Left lung (tissue), 10 donors: ENCODE results near the gene EXD3. TPM values are rescaled to one million over a fixed set of nuclear protein-coding genes. Genes with fewer than 3 reads are reported as not detected.
"Not testable (repeated sequence)": the region's sequence is repeated elsewhere in the genome, so short reads cannot be mapped to it uniquely, and the experiment has no call there.

Experiments
- ATAC-seq: fragments of 200-7000 bp; cut with Tn5 transposase; one replicate; pipeline ENCODE4 v1.9.1; 2020; ENCODE audit warnings: moderate library complexity
- DNase-seq, 4 donors: peaks; one replicate each; pipeline ENCODE4 v3.0.0-alpha.2; 2013 to 2020
- H3K27ac ChIP-seq, 2 donors: fragments of 200-600 bp; sonication (generic) in 1 of 2; one replicate each; pipeline versions ENCODE4 v1.5.0 to v1.8.0; 2020 to 2021
- H3K27me3 ChIP-seq, 2 donors: fragments of 200-600 bp; sonication (generic) in 1 of 2; one replicate each; pipeline versions ENCODE4 v1.5.0 to v1.8.0; 2020 to 2021
- H3K36me3 ChIP-seq, 2 donors: fragments of 200-600 bp; sonication (generic) in 1 of 2; one replicate each; pipeline versions ENCODE4 v1.5.0 to v1.8.0; 2020 to 2021
- H3K4me1 ChIP-seq, 2 donors: fragments of 200-600 bp; one replicate each; pipeline ENCODE4 v1.8.0; 2021
- H3K4me3 ChIP-seq, 2 donors: fragments of 200-600 bp; sonication (generic) in 1 of 2; one replicate each; pipeline versions ENCODE4 v1.5.0 to v1.8.0; 2020 to 2021; ENCODE audit warnings: mild to moderate bottlenecking in 1 of 2
- H3K9me3 ChIP-seq, 2 donors: fragments of 200-600 bp; sonication (generic) in 1 of 2; one replicate each; pipeline versions ENCODE4 v1.5.0 to v1.8.0; 2020 to 2021
- intact Hi-C, 2 donors: fragments of 100-400 bp; cut with DNase I; formaldehyde crosslinking; loops; one replicate each; pipeline versions ENCODE4 v1.11.2 to v1.14.2; 2022
- polyA plus RNA-seq, 6 donors: library from polyadenylated mRNA; unstranded; fragments of 120-200 nt; gene quantifications; one replicate each; pipeline ENCODE4 v1.2.1, GENCODE V29; 2013; ENCODE audit not compliant: insufficient read length in 6 of 6
- total RNA-seq, 2 donors: library from RNA; stranded (reverse); fragmentation: NEBNext Ultra II Directional; extraction: Animal tissue kit (Norgen Biotek cat#: 25700); gene quantifications; one replicate each; pipeline ENCODE4 v1.2.1, GENCODE V29; 2021
- TF ChIP-seq, protein P1 (sequence below), 2 donors: fragments of 200-600 bp; sonication (generic) in 1 of 2; IDR thresholded peaks; one replicate each; pipeline versions ENCODE4 v1.5.0 to v1.8.0; 2021; ENCODE audit warnings: antibody characterized with exemption in 2 of 2
- donor health status: DM: no; HTN: yes; CAD: no.
- donor health status: DM: no; HTN: no; CAD: no.

Gene EXD3
- total and polyA plus RNA-seq, 8 donors = 13.2 to 21.8 (median 16.6) TPM

DNA sequence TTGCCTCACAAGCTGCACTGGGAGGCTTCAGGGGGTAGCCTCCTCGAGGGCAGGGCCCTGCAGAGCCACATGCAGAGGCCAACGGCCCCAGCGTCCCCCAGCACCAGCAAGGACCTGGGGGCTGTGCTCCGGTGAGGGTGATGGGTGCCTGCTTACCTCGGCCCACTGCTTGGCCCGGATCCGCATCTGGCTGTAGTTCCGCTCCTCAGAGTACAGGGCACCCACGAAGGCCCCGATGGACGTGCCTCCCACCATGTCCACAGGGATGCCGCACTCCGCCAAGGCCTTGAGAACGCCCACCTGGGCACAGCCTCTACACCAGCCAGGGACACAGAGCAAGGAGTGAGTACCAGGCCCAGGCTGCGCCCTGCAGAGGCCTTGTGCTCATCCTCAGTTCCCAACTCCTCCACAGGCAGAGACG lies 44.2 kb upstream of the EXD3 start:
- TF ChIP-seq, protein P1, sequence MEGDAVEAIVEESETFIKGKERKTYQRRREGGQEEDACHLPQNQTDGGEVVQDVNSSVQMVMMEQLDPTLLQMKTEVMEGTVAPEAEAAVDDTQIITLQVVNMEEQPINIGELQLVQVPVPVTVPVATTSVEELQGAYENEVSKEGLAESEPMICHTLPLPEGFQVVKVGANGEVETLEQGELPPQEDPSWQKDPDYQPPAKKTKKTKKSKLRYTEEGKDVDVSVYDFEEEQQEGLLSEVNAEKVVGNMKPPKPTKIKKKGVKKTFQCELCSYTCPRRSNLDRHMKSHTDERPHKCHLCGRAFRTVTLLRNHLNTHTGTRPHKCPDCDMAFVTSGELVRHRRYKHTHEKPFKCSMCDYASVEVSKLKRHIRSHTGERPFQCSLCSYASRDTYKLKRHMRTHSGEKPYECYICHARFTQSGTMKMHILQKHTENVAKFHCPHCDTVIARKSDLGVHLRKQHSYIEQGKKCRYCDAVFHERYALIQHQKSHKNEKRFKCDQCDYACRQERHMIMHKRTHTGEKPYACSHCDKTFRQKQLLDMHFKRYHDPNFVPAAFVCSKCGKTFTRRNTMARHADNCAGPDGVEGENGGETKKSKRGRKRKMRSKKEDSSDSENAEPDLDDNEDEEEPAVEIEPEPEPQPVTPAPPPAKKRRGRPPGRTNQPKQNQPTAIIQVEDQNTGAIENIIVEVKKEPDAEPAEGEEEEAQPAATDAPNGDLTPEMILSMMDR (IDR thresholded peaks at IDR 0.05) = no peak
- Histone ChIP-seq H3K4me3 (no peak overlapping the region), H3K27me3 (peaks cover 0 to 8% of the 10 kb centered on the region in 2 donors), H3K4me1 (no peaks in the 10 kb centered on the region), H3K36me3 (no peaks in the 10 kb centered on the region), H3K27ac (no peak overlapping the region), H3K9me3 (no peaks in the 10 kb centered on the region)
- intact Hi-C loops = no loop called here
- DNase-seq (peak in 2 of 4 donors; percentile 20 to 64), ATAC-seq (no peak)

DNA sequence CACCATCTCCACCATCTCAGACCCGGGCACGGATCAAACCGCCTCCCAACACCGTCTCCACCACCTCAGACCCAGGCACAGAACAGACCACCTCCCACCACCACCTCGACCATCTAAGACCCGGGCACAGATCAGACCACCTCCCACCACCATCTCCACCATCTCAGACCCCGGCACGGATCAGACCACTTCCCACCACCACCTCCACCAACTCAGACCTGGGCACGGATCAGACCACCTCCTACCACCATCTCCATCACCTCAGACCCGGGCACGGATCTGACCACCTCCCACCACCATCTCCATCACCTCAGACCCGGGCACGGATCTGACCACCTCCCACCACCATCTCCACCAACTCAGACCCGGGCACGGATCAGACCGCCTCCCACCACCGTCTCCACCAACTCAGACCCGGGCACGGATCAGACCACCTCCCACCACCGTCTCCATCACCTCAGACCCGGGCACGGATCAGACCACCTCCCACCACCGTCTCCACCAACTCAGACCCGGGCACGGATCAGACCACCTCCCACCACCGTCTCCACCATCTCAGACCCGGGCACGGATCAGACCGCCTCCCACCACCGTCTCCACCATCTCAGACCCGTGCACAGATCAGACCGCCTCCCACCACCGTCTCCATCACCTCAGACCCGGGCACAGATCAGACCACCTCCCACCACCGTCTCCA lies 43.6 kb upstream of the EXD3 start:
- ATAC-seq, H3K27ac ChIP-seq, H3K4me3 ChIP-seq, H3K9me3 ChIP-seq, H3K4me1 ChIP-seq, H3K36me3 ChIP-seq, intact Hi-C loops: not testable (repeated sequence)
- peaks cover 0 to 15% of the 10 kb centered on the region in 2 donors for H3K27me3 ChIP-seq
- DNase-seq = peak in 1 of 4 donors; percentile 45

DNA sequence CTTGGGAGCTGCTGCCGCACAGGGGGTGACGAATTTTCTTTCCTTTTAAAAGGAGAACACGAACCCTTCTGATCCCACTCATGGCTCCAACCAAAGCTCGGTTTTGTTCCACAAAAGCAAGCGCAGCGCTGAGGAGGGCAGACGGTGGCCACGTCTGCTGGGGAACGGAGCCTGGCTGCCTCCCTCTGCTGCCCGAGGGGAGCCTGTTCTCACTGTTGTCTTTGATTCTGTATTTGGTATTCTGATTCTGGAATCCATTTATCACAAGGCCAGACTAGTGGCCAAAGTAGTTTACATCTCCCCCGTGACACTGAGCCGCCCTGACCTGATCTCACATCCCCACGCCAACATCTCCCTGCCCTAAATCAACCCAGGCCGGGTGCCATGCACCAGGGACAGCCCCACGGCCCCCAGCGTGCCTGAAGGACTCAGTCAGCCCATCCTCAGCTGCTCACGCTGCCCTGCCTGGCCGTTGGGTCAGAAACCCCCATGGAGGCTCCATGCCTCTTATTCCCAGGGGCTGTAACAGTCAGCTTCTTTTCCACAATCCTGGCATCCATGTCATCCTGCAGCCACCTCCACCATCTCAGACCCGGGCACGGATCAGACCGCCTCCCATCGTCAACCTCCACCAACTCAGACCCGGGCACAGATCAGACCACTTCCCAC lies 42.9 kb upstream of the EXD3 start:
- no peak overlapping the region for H3K27ac ChIP-seq
- TF ChIP-seq, protein P1 (IDR thresholded peaks at IDR 0.05) = no peak
- H3K4me1 ChIP-seq = peaks cover 0 to 7% of the 10 kb centered on the region in 2 donors
- peak in 2 of 4 donors; percentile 16 to 60 for DNase-seq
- H3K27me3 ChIP-seq = peaks cover 0 to 17% of the 10 kb centered on the region in 2 donors
- H3K9me3 ChIP-seq = no peaks in the 10 kb centered on the region
- H3K36me3 ChIP-seq = no peaks in the 10 kb centered on the region
- ATAC-seq = no peak
- intact Hi-C loops = no loop called here
- no peak overlapping the region for H3K4me3 ChIP-seq

DNA sequence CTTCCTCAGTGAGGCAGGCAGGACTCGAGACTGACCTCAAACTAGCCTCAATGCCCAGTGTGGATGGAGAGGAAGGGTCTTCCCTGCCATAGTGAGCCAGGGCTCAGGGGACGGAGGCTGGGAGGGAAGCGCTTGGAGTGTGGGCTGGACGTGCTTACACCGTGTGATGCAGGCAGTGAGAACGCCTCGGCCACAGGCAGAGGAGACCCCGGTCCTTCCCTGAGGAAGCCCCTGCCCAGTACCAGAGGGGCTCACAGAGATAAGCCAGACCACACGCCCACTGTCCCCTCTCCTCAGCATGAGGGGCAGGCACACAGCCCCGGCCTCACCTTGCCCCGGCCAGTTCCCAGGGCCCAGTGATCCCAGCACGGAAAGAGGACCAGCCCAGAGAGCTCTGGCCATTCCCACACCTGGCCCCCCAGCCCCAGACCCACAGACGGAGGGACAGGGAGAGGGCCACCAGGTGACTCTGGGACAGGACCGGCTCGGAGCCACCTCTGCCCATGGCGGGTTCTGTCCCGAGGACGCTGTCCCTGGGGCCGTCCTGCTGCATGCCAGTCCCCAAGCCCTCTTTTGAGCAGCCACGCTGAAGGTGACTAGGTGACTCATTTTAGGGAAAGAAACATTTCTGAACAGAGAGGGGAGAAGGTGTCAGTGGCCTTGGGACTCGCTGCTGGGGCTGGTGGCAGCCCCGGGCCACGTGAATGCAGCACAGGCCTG lies 42.2 kb upstream of the EXD3 start:
- intact Hi-C loops = no loop called here
- ATAC-seq (no peak), DNase-seq (peak in 2 of 4 donors; percentile 30 to 71)
- no peak overlapping the region for H3K27ac ChIP-seq
- H3K4me3 ChIP-seq = no peak overlapping the region
- H3K9me3 ChIP-seq = no peaks in the 10 kb centered on the region
- TF ChIP-seq, protein P1 (IDR thresholded peaks at IDR 0.05) = no peak
- no peaks in the 10 kb centered on the region for H3K36me3 ChIP-seq
- H3K4me1 ChIP-seq = peaks cover 0 to 7% of the 10 kb centered on the region in 2 donors
- H3K27me3 ChIP-seq = peaks cover 0 to 17% of the 10 kb centered on the region in 2 donors

DNA sequence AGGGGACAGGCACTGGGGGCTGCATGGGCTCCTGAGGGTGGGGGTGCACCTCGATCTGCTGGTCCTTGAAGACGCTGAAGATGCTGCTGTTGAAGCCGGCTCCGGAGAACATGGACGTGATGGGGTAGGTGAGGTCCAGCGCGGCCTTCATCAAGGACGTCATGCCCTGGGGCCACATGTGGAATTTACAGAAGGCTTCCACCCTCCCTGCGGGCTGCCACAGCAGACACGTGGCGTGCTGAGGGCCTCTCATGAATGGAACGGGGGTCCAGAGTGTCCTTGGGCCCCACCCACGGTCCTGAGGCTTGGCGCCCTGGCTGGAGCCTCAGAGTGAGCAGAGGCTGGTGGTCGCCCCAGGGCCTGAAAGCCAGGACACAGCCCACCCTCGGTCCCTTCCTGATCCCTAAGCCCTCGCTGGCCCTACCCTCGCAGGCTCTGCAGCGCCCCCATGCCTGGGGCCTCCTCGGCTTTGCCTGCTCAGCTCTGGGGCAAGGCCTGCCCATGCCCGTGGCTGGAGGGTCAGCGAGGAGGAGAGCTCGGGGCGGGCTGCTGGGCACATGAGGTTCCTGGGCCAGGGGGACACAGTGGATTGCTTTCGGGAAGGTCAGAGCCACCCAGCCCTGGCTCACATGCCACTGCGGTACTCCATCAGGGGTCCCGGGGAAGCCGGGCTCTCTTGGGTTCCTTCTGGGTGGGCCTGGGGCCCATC lies 41.5 kb upstream of the EXD3 start:
- H3K27me3 ChIP-seq = peaks cover 0 to 17% of the 10 kb centered on the region in 2 donors
- H3K4me3 ChIP-seq = no peak overlapping the region
- DNase-seq (peak in 2 of 4 donors; percentile 29 to 72), ATAC-seq (no peak)
- peaks cover 3 to 10% of the 10 kb centered on the region in 2 donors for H3K4me1 ChIP-seq
- intact Hi-C loops = no loop called here
- H3K27ac ChIP-seq = no peak overlapping the region
- TF ChIP-seq, protein P1 (IDR thresholded peaks at IDR 0.05) = no peak
- H3K36me3 ChIP-seq = no peaks in the 10 kb centered on the region
- no peaks in the 10 kb centered on the region for H3K9me3 ChIP-seq
